Measurements from ENCODE around the gene ZNF423. TPM values are rescaled to one million over a fixed set of nuclear protein-coding genes. Genes with fewer than 3 reads are reported as not detected.

ZNF423 gene
- total RNA-seq, 1 donor from 2014 or later: 11.9 TPM

GRCh38 chr16:49652456-49653172 lies 203.3 kb downstream of the ZNF423 start:
- Histone ChIP-seq H3K27ac (no peak overlapping the region), H3K27me3 (no peaks in the 10 kb centered on the region), H3K9me3 (peaks cover 14% of the 10 kb centered on the region), H3K4me3 (no peak overlapping the region), H3K36me3 (no peaks in the 10 kb centered on the region), H3K4me1 (no peaks in the 10 kb centered on the region)
- intact Hi-C loops (cut with DNase I): no loop called here
- no peak for DNase-seq
- TF ChIP-seq CTCF (IDR thresholded peaks at IDR 0.05): no peak
- ATAC-seq: no peak

GRCh38 chr16:49651996-49652395 lies 203.9 kb downstream of the ZNF423 start:
- H3K36me3 ChIP-seq: no peaks in the 10 kb centered on the region
- H3K9me3 ChIP-seq: peaks cover 16% of the 10 kb centered on the region
- H3K4me1 ChIP-seq: no peaks in the 10 kb centered on the region
- intact Hi-C loops (cut with DNase I): no loop called here
- DNase-seq (no peak), ATAC-seq (no peak)
- no peak for TF ChIP-seq CTCF (IDR thresholded peaks at IDR 0.05)
- H3K27ac ChIP-seq: no peak overlapping the region
- H3K27me3 ChIP-seq: no peaks in the 10 kb centered on the region
- H3K4me3 ChIP-seq: no peak overlapping the region

GRCh38 chr16:49651226-49651625 lies 204.7 kb downstream of the ZNF423 start:
- peak; percentile 28 for DNase-seq

GRCh38 chr16:49650603-49651002 lies 205.3 kb downstream of the ZNF423 start:
- Histone ChIP-seq H3K36me3 (no peaks in the 10 kb centered on the region), H3K9me3 (peaks cover 16% of the 10 kb centered on the region), H3K27me3 (no peaks in the 10 kb centered on the region), H3K4me1 (no peaks in the 10 kb centered on the region), H3K27ac (no peak overlapping the region), H3K4me3 (no peak overlapping the region)
- ATAC-seq (no peak), DNase-seq (peak; percentile 1)
- no peak for TF ChIP-seq CTCF (IDR thresholded peaks at IDR 0.05)
- intact Hi-C loops (cut with DNase I): no loop called here

More at GRCh38 chr16:49651226-49651625, 204.7 kb downstream of the ZNF423 start:
- H3K4me3 ChIP-seq: no peak overlapping the region
- H3K27ac ChIP-seq: no peak overlapping the region
- no peaks in the 10 kb centered on the region for H3K27me3 ChIP-seq
- H3K4me1 ChIP-seq: no peaks in the 10 kb centered on the region
- intact Hi-C loops (cut with DNase I): no loop called here
- no peak for ATAC-seq
- peaks cover 16% of the 10 kb centered on the region for H3K9me3 ChIP-seq
- no peaks in the 10 kb centered on the region for H3K36me3 ChIP-seq
- no peak for TF ChIP-seq CTCF (IDR thresholded peaks at IDR 0.05)

GRCh38 chr16:49649013-49649765 lies 206.7 kb downstream of the ZNF423 start:
- DNase-seq (no peak), ATAC-seq (no peak)
- H3K4me1 ChIP-seq: no peaks in the 10 kb centered on the region
- TF ChIP-seq CTCF (IDR thresholded peaks at IDR 0.05): no peak
- H3K36me3 ChIP-seq: no peaks in the 10 kb centered on the region
- intact Hi-C loops (cut with DNase I): no loop called here
- no peaks in the 10 kb centered on the region for H3K27me3 ChIP-seq
- H3K4me3 ChIP-seq: no peak overlapping the region
- H3K9me3 ChIP-seq: peaks cover 16% of the 10 kb centered on the region
- no peak overlapping the region for H3K27ac ChIP-seq
